Measurements from ENCODE around the gene DENND11. TPM values are rescaled to one million over a fixed set of nuclear protein-coding genes. Genes with fewer than 3 reads are reported as not detected.

Gene DENND11
- total RNA-seq (2014; rRNA removed; shearing (Covaris generic)): 15.2 and 16.6 TPM in 2 replicates
- polyA plus RNA-seq (2015; cell fraction: cytosol; rRNA removed): 10.5 and 14.2 TPM in 2 replicates
- 36.4 and 39.2 TPM in 2 replicates for polyA plus RNA-seq (2015; cell fraction: nucleus; rRNA removed)

- DNase-seq (ENCODE audit: low read depth, low spot score): peak; percentile 42
- in situ Hi-C loops (cut with HindIII; ENCODE audit: low pct_unique_long_range_greater_than_20kb, low sequenced_read_pairs): no loop called here
Measured at GRCh38 chr7:141702047-141702567, at the start of gene DENND11. Gene DENND11 (minus strand): TSS chr7:141702166. CDS start chr7:141702153, 13 bp downstream.

- no peak for DNase-seq (ENCODE audit: low read depth, low spot score)
Measured at GRCh38 chr7:141748396-141748795, 46.4 kb upstream of the DENND11 start.

GRCh38 chr7:141744131-141744530, 42.2 kb upstream of the DENND11 start:
- DNase-seq (ENCODE audit: low read depth, low spot score): no peak
- in situ Hi-C loops (cut with HindIII; ENCODE audit: low pct_unique_long_range_greater_than_20kb, low sequenced_read_pairs): no loop called here

More at GRCh38 chr7:141748396-141748795, 46.4 kb upstream of the DENND11 start:
- in situ Hi-C loops (cut with HindIII; ENCODE audit: low pct_unique_long_range_greater_than_20kb, low sequenced_read_pairs): no loop called here

- in situ Hi-C loops (cut with HindIII; ENCODE audit: low pct_unique_long_range_greater_than_20kb, low sequenced_read_pairs): no loop called here
- DNase-seq (ENCODE audit: low read depth, low spot score): no peak
Measured at GRCh38 chr7:141742229-141742628, 40.3 kb upstream of the DENND11 start.

GRCh38 chr7:141739250-141739649, 37.3 kb upstream of the DENND11 start:
- in situ Hi-C loops (cut with HindIII; ENCODE audit: low pct_unique_long_range_greater_than_20kb, low sequenced_read_pairs): no loop called here
- no peak for DNase-seq (ENCODE audit: low read depth, low spot score)

GRCh38 chr7:141738592-141739013, 36.6 kb upstream of the DENND11 start:
- in situ Hi-C loops (cut with HindIII; ENCODE audit: low pct_unique_long_range_greater_than_20kb, low sequenced_read_pairs): no loop called here
- no peak for DNase-seq (ENCODE audit: low read depth, low spot score)

- in situ Hi-C loops (cut with HindIII; ENCODE audit: low pct_unique_long_range_greater_than_20kb, low sequenced_read_pairs): no loop called here
Measured at GRCh38 chr7:141737836-141738591, 36.0 kb upstream of the DENND11 start, which contains the start of gene SSBP1. Gene SSBP1 (plus strand): TSS chr7:141738358. CDS start chr7:141739167, 809 bp downstream.

GRCh38 chr7:141737118-141737835, 35.3 kb upstream of the DENND11 start:
- in situ Hi-C loops (cut with HindIII; ENCODE audit: low pct_unique_long_range_greater_than_20kb, low sequenced_read_pairs): no loop called here
- DNase-seq (ENCODE audit: low read depth, low spot score): peak; percentile 34

More at GRCh38 chr7:141737836-141738591, 36.0 kb upstream of the DENND11 start, which contains the start of gene SSBP1:
- peak; percentile 99 for DNase-seq (ENCODE audit: low read depth, low spot score)

GRCh38 chr7:141731476-141732149, 29.6 kb upstream of the DENND11 start:
- DNase-seq (ENCODE audit: low read depth, low spot score): no peak
- in situ Hi-C loops (cut with HindIII; ENCODE audit: low pct_unique_long_range_greater_than_20kb, low sequenced_read_pairs): no loop called here

- DNase-seq (ENCODE audit: low read depth, low spot score): no peak
- in situ Hi-C loops (cut with HindIII; ENCODE audit: low pct_unique_long_range_greater_than_20kb, low sequenced_read_pairs): no loop called here
Measured at GRCh38 chr7:141729020-141729419, 27.1 kb upstream of the DENND11 start.

GRCh38 chr7:141722529-141722928, 20.6 kb upstream of the DENND11 start:
- in situ Hi-C loops (cut with HindIII; ENCODE audit: low pct_unique_long_range_greater_than_20kb, low sequenced_read_pairs): no loop called here
- DNase-seq (ENCODE audit: low read depth, low spot score): no peak

- DNase-seq (ENCODE audit: low read depth, low spot score): no peak
- in situ Hi-C loops (cut with HindIII; ENCODE audit: low pct_unique_long_range_greater_than_20kb, low sequenced_read_pairs): no loop called here
Measured at GRCh38 chr7:141717450-141717849, 15.5 kb upstream of the DENND11 start.

- no peak for DNase-seq (ENCODE audit: low read depth, low spot score)
- in situ Hi-C loops (cut with HindIII; ENCODE audit: low pct_unique_long_range_greater_than_20kb, low sequenced_read_pairs): no loop called here
Measured at GRCh38 chr7:141715794-141716689, 14.1 kb upstream of the DENND11 start.

- in situ Hi-C loops (cut with HindIII; ENCODE audit: low pct_unique_long_range_greater_than_20kb, low sequenced_read_pairs): no loop called here
- no peak for DNase-seq (ENCODE audit: low read depth, low spot score)
Measured at GRCh38 chr7:141715018-141715417, 13.1 kb upstream of the DENND11 start.

- in situ Hi-C loops (cut with HindIII; ENCODE audit: low pct_unique_long_range_greater_than_20kb, low sequenced_read_pairs): no loop called here
- no peak for DNase-seq (ENCODE audit: low read depth, low spot score)
Measured at GRCh38 chr7:141714571-141714970, 12.6 kb upstream of the DENND11 start.

GRCh38 chr7:141713890-141714289, 11.9 kb upstream of the DENND11 start:
- no peak for DNase-seq (ENCODE audit: low read depth, low spot score)
- in situ Hi-C loops (cut with HindIII; ENCODE audit: low pct_unique_long_range_greater_than_20kb, low sequenced_read_pairs): no loop called here
